HK-2 (cell line): Measurements from ENCODE around the gene SOCS4.
"Not testable (repeated sequence)": the region's sequence is repeated elsewhere in the genome, so short reads cannot be mapped to it uniquely, and the experiment has no call there.

Experiments used
- DNase-seq: peaks from one replicate; pipeline ENCODE4 v3.0.0-alpha.2; 2018; ENCODE audit not compliant: unreplicated experiment

SOCS4 gene

DNA sequence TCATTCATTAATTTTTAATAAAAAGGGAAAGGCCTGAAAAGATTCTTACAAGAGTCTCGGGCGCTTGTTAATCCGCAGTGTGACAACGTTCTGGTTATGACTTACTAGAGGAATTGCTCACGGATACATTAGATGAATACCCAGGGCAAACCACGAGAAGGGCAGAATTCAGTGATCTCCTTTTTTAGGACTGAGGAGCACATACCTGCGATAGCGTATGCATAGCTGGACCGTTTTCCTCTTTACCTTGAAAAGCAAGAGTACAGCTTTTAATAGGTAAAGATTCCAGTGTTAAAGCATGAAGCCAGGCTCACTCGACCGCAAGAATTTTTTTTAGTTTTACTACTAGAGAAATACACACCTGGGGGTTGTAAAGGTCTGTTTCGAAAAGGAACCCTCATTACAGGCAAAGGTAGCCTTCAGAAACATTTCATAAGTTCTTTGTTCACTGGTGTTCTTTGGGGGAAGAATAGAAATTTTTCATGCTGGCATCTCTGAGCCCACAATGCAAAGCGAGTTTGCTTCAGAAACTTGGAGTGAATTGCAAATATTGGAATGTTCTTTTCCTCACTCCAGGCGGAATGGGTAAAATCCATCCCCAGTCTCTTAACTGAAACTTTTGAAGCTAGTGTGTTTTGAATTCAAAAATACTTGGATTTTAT is 25.4 kb downstream of the SOCS4 start:
- no peak for DNase-seq

DNA sequence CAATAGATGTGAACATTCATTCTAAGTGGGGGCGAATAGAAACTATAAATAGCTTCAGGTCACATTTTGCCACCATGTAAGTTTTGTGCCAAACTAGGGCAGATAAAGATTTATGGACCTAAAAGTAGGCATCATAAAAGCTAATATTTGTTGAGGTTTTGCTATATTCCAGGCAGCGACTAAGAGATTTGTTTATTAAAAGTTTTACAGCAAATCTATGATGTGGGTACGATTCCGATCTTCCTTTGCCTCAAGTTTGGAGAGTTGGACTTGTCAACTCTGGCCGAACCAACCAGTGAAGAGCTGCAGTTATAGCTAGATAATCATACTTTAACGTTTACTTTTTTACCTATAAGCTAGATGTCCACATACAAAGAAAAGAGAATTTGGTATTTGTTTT is 26.0 kb downstream of the SOCS4 start:
- DNase-seq: no peak

DNA sequence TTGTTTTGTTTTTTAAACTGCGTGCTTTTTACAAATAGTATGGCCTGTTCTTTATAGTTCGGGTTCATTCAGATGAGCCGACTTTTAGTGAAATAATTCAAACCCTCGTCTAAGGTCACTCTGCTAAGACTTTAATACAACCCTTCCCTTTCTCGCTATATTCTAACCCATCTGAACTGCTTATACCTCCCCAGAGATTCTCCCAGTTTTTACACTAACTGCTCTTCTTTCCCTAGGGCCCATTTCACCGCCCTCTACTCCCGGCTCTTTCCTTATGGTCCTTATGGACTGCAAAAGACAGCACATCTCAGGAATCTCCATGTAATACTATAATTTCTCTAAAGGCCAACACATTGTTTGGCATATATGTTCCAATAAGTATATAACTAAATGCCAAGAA is 26.5 kb downstream of the SOCS4 start:
- no peak for DNase-seq

DNA sequence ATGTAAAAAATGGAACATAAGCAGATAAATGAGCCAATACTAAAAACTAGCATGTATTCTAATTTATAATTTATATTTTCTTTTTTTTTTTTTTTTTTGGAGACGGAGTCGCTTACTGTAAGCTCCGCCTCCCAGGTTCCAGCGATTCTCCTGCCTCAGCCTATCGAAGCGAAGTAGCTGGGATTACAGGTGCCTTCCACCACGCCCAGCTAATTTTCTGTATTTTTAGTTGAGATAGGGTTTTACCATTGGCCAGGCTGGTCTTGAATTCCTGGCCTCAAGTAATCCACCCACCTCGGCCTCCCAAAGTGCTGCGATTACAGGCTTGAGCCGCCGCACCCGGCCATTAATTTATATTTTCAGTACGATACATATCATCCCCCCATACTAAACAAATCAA is 27.1 kb downstream of the SOCS4 start:
- no peak for DNase-seq

DNA sequence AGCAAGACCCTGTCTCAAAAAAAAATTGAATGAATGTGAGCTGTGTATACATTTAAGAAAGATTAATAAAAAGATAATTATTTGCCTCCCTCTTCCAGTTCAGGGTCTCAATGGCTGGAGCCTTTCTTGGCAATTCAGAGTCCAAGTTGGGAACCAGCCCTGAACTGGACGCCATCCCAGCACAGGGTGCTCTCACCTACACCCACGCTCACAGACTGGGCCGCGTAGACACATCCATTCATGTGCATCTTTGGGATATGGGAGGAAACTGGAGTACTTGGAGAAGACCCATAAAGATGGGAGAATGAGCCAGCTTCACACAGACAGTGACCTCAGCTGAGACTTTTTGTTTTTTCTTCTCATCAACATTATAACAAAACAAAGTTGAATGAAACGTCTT is 30.9 kb downstream of the SOCS4 start:
- DNase-seq: no peak

DNA sequence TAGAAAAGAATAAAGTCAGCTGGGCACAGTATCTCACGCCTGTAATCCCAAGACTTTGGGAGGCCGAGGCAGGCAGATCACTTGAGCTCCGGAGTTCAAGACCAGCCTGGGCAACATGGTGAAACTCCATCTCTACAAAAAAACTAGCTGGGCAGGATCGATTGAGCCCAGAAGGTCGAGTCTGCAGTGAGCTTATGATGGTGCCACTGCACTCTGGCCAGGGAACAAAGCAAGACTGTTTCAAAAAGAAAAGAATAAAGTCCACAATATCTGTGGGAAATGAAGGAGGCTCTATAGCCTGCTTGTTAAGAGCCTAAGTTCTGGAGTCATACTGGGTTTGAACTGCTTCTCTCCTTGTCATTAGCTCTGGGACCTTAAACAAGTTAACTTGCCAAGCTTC is 32.3 kb downstream of the SOCS4 start:
- DNase-seq: no peak

DNA sequence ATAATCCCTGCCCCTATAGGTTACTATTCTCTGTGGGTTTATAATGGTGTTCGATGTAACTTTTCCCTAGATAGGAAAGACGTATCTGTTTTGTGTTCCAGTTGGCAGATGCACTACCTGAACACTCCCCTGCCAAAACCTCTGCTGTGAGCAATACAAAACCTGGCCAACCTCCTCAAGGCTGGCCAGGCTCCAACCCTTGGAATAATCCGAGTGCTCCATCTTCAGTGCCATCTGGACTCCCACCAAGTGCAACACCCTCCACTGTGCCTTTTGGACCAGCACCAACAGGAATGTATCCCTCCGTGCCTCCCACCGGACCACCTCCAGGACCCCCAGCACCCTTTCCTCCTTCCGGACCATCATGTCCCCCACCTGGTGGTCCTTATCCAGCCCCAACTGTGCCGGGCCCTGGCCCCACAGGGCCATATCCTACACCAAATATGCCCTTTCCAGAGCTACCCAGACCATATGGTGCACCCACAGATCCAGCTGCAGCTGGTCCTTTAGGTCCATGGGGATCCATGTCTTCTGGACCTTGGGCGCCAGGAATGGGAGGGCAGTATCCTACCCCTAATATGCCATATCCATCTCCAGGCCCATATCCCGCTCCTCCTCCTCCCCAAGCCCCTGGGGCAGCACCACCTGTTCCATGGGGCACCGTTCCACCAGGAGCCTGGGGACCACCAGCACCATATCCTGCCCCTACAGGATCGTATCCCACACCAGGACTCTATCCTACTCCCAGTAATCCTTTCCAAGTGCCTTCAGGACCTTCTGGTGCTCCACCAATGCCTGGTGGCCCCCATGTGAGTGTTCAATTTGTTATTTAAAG is 35.7 kb downstream of the SOCS4 start:
- DNase-seq: no peak

DNA sequence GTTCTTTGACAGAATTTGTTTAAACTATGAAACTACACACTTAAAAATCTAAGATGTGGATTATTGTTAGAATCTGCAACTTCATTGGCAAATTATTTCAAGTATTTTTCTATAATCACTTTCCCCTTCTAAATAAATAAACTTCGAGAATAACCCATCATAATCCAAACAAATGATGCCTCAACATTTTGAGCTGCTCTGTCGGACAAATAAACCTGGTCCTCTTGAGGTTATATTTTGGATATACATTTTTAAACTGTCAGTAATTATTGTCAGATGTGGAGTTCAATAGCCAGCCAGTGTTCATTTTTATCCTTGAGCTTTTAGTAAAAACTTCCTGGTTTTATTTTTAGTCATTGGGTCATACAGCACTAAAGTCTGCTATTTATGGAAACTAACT is 37.9 kb downstream of the SOCS4 start:
- DNase-seq: not testable (repeated sequence)

DNA sequence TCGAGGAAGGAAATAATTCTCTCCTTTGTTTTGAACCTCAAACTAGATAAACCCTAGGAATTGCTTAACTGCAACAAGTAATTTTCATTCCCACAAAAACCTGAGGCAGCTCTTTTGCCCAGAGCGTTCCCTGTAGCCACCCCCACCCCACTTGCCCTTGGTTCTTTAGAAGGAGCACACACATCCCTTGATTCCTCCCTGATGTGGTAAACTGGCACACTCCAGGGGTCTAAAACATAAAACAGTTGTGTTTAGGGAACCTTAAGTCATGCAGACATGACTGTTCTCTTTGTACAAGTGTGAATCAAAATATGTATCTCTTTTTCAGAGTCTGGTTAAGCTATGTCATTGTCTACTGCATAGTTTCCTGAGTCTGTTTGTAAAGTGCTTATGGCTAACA is 38.4 kb downstream of the SOCS4 start:
- no peak for DNase-seq

DNA sequence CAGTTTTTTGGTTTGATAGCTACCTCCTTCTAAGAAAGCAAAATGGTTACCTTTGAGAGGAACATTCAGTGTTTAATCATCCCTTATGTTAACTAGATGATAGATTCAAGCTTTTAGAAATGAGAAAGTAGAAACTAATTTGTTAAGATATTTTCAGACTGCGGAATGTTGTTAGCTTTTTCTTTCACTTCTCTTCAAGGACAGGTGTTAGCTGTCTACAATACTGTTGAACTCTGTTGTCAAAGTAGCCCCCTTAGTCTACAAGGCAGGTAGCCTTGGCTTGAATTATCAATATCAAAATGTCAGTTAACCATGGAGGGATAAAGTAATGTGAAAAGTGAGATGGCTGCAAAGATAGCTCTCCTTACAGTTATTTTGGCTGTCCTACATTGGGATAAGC is 39.2 kb downstream of the SOCS4 start:
- DNase-seq: no peak

DNA sequence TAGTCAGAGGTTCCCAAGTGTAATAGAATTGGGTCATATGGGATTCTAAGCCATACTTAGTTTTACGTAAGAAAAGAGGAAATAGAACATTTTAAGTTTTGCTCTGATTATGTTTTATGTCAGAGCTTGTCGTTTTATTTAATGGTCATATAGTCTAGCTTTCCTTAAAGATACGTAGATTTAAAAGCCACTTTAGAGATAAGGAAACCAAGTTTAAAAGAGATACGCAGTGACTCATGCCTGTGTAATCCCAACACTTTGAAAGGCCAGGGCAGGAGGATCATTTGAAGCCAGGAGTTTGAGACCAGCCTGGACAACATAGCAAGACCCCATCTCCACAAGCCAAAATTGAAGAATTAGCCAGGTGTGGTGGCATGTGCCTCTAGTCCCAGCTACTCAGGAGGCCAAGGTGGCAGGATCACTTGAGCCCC is 44.0 kb downstream of the SOCS4 start:
- DNase-seq: no peak

DNA sequence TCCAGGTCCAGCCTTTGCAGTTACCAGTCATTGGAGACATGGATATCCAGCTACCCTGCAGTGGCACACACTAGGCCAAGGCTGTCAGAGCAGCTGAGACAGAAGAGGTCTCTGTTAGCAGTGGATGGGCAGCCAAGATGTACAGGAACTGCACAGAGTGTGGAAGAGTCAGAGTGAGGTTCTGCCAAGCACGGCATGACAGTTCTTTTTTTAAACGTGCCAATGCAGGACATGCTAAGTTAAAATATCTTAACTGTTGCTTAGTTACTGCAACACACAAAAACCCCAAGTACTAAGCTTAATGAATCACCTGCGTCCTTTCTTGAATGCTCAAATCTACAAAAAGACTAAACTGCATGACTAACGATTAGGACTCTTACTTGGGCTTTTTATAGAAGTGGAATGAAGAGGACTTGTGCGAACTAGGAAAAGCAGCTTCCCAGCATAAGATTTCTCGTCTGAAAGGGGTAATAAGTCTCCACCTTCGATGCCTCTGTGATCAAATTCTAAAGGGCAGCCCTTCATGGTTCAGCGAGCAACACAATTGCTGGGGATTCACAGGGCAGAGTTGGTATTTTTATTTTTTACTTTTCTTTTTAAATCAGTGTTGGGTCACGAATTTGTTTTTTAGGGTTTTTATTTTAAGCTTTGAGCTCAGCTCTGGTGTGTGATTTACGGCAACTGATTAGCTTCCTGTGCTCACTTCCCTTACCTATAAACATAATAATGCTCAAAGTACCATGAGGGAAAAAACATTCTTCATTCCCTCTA is 45.0 kb downstream of the SOCS4 start:
- peak; percentile 38 for DNase-seq

DNA sequence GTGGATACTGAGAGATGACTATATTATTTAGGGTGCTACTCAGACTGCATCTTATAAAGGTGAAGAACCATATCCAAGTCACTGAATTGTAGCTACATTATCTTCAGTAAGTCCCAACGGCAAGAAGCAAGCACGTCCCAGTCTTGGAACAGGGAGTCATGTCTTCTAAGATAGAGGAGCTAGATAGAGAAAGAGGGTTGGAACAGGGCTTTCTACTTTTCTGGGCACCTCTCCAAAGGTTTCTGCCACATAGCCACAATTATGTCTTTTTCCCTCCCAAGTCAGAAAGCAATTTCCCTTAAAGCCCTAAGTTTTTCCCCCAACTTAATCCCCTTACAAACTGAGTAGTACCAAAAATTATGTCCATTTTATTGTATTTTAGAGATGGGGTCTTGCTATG is 46.8 kb downstream of the SOCS4 start:
- no peak for DNase-seq

DNA sequence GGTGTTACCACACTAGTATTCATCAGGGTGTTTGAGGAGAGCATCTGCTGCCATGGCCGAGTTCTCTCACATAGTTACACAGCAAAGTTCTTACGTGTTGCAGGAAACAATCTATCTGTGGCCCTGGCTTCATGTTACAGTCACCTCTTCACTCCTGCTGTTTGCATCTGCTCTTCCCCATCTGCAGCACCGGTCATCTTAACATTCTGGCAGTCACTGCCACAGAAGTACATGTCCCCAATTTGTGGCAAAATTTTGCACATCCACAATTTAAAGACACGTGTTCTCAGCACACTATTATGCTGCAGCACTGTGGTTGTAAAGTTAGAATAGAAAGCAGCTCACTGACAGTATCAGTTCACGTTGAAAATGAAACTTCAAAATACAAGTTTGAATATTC is 47.6 kb downstream of the SOCS4 start:
- no peak for DNase-seq

DNA sequence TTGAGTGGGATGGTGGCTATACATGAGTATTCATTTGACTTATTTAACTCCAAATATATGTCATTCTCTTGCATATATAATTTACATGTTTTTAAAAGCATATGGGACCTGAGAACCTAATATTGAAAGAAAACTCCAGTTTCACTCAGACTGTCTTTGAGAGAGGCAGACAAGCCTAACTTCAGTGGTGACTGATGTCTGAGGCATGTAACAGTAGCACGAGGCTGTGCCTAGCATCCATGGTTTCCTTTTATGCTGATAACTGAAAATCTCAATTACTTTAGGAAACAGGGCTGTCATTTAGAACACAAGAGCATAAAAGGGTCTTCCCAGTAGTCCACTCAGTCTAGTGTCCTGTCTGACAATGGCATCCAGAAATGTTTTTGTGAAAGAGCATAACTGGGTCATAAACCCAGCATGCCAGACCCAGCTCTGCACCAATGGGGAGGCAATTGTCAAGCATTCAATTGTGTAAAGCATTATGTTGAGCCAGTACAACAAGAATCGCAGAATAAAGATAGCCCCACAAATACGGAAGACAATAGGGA is 48.7 kb downstream of the SOCS4 start:
- DNase-seq: no peak

DNA sequence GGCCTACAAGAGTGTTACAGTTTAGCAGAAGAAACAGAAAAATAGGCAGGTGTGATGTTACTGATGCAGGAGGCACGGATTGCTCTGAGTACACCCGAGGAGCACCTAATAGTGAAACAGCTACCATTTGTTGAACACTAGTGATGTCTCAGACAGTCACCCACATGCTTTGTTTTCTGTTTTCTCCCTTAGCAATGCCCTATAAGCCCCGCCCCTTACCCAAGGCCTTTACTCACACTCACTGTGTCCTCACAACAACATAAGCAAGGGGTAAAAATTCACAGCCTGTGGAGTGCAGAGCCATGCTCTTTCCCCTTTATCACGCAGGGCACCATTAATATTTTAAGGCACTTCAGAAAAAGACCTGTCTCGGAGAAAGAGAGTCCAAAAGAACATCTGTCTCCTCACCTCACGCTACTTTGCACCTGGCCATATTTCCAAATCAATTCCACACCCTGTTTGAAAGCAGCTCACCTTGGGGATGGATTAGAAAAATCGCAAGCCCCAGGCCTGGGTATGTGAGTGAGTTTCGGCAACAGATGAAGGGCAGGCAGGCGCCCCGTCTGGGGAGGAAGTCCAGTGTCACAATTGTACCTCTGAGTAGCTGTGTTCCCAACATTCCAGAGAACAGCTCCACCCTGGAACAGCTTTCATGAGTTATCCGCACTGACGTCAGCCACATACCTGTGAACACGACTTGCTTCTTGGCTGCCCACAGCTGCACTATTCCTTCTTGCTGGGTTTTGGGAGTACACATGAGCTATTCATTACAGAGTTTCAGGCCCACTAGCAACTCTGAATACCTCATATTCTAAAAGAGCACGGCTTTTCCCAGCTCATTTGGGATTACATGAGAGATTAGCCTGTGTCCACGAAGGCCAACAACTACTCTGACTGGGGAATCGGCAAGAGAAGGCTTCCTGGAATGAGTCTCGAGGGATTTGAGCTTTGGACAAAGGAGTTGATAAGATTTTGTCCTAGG is 50.4 kb downstream of the SOCS4 start:
- no peak for DNase-seq

DNA sequence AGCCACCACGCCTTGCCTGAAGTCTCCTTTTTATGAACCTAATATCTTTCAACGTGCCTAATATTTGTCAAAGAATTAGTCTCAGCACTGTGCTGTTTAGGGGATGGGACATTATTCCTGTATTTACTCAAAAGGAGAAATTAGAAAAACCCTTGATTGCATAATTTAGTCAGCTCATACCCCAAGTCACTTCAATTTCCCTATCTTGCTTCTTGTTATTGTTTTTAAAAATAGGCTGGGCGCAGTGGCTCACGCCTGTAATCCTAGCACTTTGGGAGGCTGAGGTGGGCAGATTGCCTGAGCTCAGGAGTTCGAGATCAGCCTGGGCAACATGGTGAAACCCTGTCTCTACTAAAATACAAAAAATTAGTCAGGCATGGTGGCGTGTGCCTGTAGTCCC is 52.9 kb downstream of the SOCS4 start:
- not testable (repeated sequence) for DNase-seq

DNA sequence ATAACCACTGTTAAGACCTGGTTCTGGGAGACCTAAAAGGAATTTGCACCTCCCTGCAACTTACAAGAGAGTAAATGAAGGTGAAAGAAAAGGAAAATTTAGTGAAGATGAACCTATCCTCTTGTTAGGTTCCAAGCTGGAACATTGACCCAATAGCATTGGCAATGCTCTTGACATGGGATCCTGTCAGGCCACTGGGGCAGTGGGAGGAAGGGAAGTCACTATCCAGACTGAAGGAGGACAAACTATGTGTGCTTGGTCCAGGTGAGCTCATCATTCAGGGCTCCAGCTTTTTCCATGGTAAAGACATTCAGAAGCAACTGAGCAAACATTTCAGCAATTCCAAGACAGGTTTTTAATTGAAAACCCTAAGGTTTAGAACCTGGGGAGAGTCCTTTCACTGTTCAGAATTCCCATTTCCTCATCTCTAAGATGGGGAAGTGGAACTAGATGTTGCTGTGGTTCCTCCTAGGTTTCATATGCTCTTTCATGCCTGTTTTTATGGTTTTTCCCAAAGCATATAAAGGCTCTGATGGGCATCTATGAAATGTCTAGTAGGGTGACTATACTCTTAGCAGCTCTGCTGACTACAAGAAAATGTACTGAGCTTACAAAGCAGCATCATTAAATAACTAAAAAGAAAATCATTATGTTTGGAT is 57.5 kb downstream of the SOCS4 start:
- no peak for DNase-seq

DNA sequence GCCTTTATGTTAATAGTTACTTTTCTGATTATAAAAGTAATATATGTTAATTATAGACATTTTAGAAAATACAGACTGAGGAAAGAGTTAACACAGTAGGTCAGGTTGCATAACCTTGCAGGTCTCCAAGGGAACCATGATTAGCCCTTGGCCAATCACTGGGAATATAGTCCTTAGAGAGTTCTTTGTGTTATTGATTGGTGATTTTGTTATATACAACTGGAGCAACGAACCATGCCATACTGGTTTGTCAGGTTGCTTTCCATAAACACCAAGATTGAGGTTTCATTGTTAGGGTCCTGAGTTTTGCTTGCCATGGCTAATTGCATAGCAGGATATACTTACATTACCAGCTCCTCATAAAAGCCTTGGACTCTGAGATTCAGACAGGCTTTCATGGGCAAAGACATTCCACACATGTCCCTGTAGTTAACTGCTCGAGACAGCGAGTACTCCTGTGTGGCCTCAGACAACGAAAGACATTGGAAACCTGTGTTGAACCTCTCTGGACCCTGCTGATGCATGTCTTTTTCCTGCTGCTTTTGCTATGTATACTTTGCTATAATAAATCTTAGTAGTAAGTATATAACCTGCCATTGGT is 58.1 kb downstream of the SOCS4 start:
- no peak for DNase-seq

DNA sequence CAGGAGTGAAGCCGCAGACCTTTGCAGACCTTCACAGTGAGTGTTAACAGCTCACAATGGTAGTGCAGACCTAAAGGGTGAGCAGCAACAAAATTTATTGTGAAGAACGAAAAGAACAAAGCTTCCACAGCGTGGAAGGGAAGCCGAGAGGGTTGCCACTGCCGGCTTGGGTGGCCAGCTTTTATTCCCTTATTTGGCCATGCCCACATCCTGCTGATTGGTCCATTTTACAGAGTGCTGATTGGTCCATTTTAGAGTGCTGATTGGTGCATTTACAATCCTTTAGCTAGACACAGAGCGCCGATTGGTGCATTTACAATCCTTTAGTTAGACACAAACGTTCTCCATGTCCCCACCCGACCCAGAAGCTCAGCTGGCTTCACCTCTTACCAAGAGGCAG is 59.9 kb downstream of the SOCS4 start:
- no peak for DNase-seq
